HG03095 (cell line): ENCODE results near the gene C3orf52.

ENCODE experiments used
- ATAC-seq: cut with Tn5 transposase; IDR thresholded peaks from one replicate; pipeline ENCODE4 v1.9.1; 2021; ENCODE audit warnings: moderate library complexity; ENCODE audit not compliant: unreplicated experiment

Gene C3orf52

GRCh38 chr3:112085735-112086075 lies 484 bp upstream of the C3orf52 start:
- ATAC-seq: no peak

GRCh38 chr3:112086875-112087524 lies 811 bp downstream of the C3orf52 start:
- no peak for ATAC-seq

- ATAC-seq: no peak
These were observed 1.6 kb downstream of the C3orf52 start for GRCh38 chr3:112087746-112088145.

- no peak for ATAC-seq
These were observed 2.8 kb downstream of the C3orf52 start for GRCh38 chr3:112088944-112089343.

GRCh38 chr3:112089956-112090886 lies 4.0 kb downstream of the C3orf52 start:
- no peak for ATAC-seq

GRCh38 chr3:112090887-112091586 lies 4.8 kb downstream of the C3orf52 start:
- ATAC-seq: no peak

GRCh38 chr3:112092496-112093179 lies 6.4 kb downstream of the C3orf52 start:
- peak; percentile 58 for ATAC-seq

- ATAC-seq: no peak
These were observed 7.0 kb downstream of the C3orf52 start for GRCh38 chr3:112093180-112093522.

- ATAC-seq: no peak
These were observed 9.5 kb downstream of the C3orf52 start for GRCh38 chr3:112095731-112096130.

GRCh38 chr3:112096176-112096575 lies 10.0 kb downstream of the C3orf52 start:
- no peak for ATAC-seq

GRCh38 chr3:112097378-112097777 lies 11.2 kb downstream of the C3orf52 start:
- no peak for ATAC-seq

- no peak for ATAC-seq
These were observed 15.7 kb downstream of the C3orf52 start for GRCh38 chr3:112101916-112102315.

- ATAC-seq: no peak
These were observed 18.6 kb downstream of the C3orf52 start for GRCh38 chr3:112104774-112105173.

GRCh38 chr3:112109322-112109721 lies 23.1 kb downstream of the C3orf52 start:
- ATAC-seq: no peak

- ATAC-seq: peak; percentile 46
These were observed 25.7 kb downstream of the C3orf52 start for GRCh38 chr3:112111785-112112402.

GRCh38 chr3:112114576-112115160 lies 28.5 kb downstream of the C3orf52 start:
- peak; percentile 33 for ATAC-seq

- ATAC-seq: peak; percentile 33
These were observed 29.1 kb downstream of the C3orf52 start for GRCh38 chr3:112115161-112115739.

- no peak for ATAC-seq
These were observed 29.7 kb downstream of the C3orf52 start for GRCh38 chr3:112115806-112116383.

- ATAC-seq: no peak
These were observed 30.6 kb downstream of the C3orf52 start for GRCh38 chr3:112116748-112117186.

GRCh38 chr3:112117415-112117814 lies 31.2 kb downstream of the C3orf52 start:
- no peak for ATAC-seq
